Peyer's patch (tissue), 4 donors: ENCODE data around the gene LRRTM3.

Experiments used
- POLR2A ChIP-seq, 2 donors: fragments of 450-650 bp; IDR thresholded peaks; one replicate each; pipeline ENCODE4 v1.5.1; 2017; ENCODE audit warnings: antibody characterized with exemption in 2 of 2, mild to moderate bottlenecking in 2 of 2, moderate library complexity in 2 of 2
- TF ChIP-seq, protein P1 (sequence below), 6 experiments: fragments of 450-650 bp in 4 of 6; fragments of 200-600 bp in 2 of 6; sonication (generic) in 1 of 6; IDR thresholded peaks; one replicate each; pipeline ENCODE4 v1.5.1; 2017 to 2019; ENCODE audit warnings: antibody characterized with exemption in 6 of 6, mild to moderate bottlenecking in 3 of 6, moderate library complexity in 1 of 6

- TF ChIP-seq, protein P1, sequence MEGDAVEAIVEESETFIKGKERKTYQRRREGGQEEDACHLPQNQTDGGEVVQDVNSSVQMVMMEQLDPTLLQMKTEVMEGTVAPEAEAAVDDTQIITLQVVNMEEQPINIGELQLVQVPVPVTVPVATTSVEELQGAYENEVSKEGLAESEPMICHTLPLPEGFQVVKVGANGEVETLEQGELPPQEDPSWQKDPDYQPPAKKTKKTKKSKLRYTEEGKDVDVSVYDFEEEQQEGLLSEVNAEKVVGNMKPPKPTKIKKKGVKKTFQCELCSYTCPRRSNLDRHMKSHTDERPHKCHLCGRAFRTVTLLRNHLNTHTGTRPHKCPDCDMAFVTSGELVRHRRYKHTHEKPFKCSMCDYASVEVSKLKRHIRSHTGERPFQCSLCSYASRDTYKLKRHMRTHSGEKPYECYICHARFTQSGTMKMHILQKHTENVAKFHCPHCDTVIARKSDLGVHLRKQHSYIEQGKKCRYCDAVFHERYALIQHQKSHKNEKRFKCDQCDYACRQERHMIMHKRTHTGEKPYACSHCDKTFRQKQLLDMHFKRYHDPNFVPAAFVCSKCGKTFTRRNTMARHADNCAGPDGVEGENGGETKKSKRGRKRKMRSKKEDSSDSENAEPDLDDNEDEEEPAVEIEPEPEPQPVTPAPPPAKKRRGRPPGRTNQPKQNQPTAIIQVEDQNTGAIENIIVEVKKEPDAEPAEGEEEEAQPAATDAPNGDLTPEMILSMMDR (IDR thresholded peaks at IDR 0.05): no peak
- no peak for TF ChIP-seq POLR2A (IDR thresholded peaks at IDR 0.05)
These were observed 57.6 kb downstream of the LRRTM3 start for GRCh38 chr10:66983475-66983818.
